SK-N-MC (cell line): ENCODE results near the gene CDH4.

Experiments used
- DNase-seq: peaks from one replicate; pipeline ENCODE4 v3.0.0-alpha.2; 2011; ENCODE audit warnings: low read depth, low spot score
- H3K27ac ChIP-seq: fragments of 200-600 bp; sonication (generic); 2 replicates; pipeline ENCODE4 v1.5.1; 2016; ENCODE audit warnings: mixed run types
- H3K36me3 ChIP-seq: fragments of 200-600 bp; sonication (generic); 2 replicates; pipeline ENCODE4 v1.6.1; 2017; ENCODE audit warnings: antibody characterized with exemption, low read length, mixed read lengths; ENCODE audit not compliant: insufficient read depth
- H3K4me3 ChIP-seq: fragments of 200-600 bp; sonication (generic); 2 replicates; pipeline ENCODE4 v1.5.1; 2016
- H3K9ac ChIP-seq: fragments of 200-600 bp; sonication (generic); 2 replicates; pipeline ENCODE4 v1.8.0; 2017; ENCODE audit warnings: mixed run types, mixed read lengths; ENCODE audit not compliant: insufficient read length
- H3K9me3 ChIP-seq: fragments of 200-600 bp; sonication (generic); 2 replicates; pipeline ENCODE4 v1.6.1; 2017; ENCODE audit warnings: low read depth, mild to moderate bottlenecking, antibody characterized with exemption, low read length, moderate library complexity, mixed read lengths
- EZH2 ChIP-seq: fragments of 200-600 bp; sonication (generic); IDR thresholded peaks from one replicate; pipeline ENCODE4 v1.6.1; 2017; ENCODE audit warnings: antibody characterized with exemption
- FOXP2 ChIP-seq: optimal IDR thresholded peaks from 2 replicates; pipeline ENCODE3; 2011; ENCODE audit warnings: mild to moderate bottlenecking, moderate library complexity; ENCODE audit not compliant: insufficient read depth; ENCODE audit errors: extremely low read length, control extremely low read depth
- POLR2AphosphoS5 ChIP-seq: IDR thresholded peaks from 2 replicates; pipeline ENCODE4 v1.6.1; 2012; ENCODE audit warnings: mild to moderate bottlenecking, low read depth, low read length, borderline replicate concordance

CDH4 gene

DNA sequence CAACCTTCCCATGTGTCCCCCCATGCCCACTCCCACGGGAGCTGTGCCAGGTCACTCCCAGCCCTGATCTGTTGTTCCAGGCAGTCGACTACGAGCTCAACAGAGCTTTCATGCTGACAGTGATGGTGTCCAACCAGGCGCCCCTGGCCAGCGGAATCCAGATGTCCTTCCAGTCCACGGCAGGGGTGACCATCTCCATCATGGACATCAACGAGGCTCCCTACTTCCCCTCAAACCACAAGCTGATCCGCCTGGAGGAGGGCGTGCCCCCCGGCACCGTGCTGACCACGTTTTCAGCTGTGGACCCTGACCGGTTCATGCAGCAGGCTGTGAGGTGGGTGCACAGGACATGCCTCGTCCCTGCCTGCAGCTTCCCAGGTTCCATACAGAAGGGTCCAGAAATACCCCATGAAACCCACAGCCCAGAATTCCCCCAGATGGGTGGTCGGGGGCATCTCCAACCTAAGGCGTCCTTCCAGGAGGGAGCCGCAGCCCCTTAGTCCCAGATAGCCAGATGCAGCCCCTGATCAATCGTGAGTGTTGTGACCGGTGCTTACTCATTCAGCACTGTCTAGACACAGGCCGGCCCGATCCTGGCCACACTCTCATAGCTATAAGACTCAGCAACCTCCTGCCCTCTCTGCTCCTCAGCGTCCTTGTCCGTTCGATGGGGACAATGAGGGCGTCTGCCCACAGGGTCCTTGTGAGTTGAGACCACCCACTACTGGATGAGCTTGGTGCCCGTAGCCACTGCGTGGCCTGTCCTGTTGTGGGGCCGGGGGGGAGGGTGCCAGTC is 671.5 kb downstream of the CDH4 start:
- no peak for DNase-seq
- TF ChIP-seq EZH2 = no peak
- no peak for TF ChIP-seq POLR2AphosphoS5
- no peak for TF ChIP-seq FOXP2
- no peak overlapping the region for H3K4me3 ChIP-seq
- no peaks in the 10 kb centered on the region for H3K36me3 ChIP-seq
- no peak overlapping the region for H3K9ac ChIP-seq
- no peaks in the 10 kb centered on the region for H3K9me3 ChIP-seq
- H3K27ac ChIP-seq = no peak overlapping the region

DNA sequence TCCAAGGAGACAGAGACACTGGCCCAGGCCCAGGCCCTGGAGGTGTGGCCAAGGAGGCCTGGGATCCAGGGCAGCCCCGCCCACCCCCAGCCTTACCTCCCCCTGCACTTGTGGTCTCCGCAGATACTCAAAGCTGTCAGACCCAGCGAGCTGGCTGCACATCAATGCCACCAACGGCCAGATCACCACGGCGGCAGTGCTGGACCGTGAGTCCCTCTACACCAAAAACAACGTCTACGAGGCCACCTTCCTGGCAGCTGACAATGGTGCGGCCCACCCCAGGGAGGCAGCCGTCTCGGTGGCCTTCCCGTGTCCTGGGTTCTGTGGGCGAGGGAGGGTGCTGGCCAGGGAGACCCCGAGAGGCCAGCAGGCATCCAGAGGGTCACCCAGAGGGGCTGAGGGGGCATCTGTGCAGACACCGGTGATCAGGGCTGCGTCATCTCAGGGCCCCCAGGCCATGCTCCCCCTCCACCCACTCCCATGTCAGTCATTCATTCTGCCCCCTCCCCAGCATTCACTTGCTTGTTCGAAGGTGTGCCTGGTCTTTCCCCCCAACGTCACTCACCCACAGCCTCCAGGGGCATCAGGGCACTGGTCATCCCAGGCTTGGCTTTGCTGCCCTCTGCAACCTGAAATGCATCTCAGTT is 672.3 kb downstream of the CDH4 start:
- Histone ChIP-seq H3K4me3 (no peak overlapping the region), H3K27ac (no peak overlapping the region), H3K36me3 (no peaks in the 10 kb centered on the region), H3K9ac (no peak overlapping the region), H3K9me3 (no peaks in the 10 kb centered on the region)
- TF ChIP-seq FOXP2 (no peak), POLR2AphosphoS5 (no peak), EZH2 (no peak)
- DNase-seq = no peak

DNA sequence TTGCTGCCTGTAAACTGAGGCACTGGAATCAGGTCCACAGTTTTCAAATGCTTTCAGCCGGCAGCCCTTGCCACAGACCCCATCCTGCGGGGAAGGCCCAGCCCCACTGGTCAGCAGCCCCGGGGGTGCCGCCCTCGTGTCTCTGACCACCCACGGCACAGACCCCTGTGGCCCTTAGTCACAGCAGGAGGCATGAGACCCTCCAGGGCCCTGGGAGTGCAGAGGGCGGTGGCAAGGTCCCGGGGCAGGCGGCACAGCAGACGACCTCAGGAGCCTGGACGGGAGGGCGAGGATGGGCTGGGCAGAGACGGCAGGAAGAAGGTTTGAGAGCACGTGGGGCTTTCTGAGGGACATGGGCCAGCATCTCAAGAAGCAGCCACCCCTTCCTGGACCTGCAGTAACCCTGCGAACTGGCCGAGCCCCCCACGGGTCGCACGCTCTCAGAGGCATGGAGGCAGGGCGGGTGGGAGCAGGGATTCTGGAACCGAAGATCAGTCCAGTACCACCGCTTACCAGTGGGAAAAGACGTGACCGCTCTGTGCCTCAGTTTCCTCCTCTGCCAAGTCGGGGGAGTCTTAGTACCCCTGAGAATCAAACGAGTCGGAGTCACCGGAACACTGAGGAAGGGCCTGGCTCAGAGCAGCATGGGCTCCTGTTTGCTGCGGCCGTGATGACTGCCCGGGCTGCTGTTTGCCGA is 672.9 kb downstream of the CDH4 start:
- H3K9me3 ChIP-seq = no peaks in the 10 kb centered on the region
- TF ChIP-seq FOXP2 = no peak
- TF ChIP-seq POLR2AphosphoS5 = no peak
- no peak for TF ChIP-seq EZH2
- no peak overlapping the region for H3K9ac ChIP-seq
- H3K4me3 ChIP-seq = no peak overlapping the region
- no peaks in the 10 kb centered on the region for H3K36me3 ChIP-seq
- no peak overlapping the region for H3K27ac ChIP-seq
- no peak for DNase-seq

DNA sequence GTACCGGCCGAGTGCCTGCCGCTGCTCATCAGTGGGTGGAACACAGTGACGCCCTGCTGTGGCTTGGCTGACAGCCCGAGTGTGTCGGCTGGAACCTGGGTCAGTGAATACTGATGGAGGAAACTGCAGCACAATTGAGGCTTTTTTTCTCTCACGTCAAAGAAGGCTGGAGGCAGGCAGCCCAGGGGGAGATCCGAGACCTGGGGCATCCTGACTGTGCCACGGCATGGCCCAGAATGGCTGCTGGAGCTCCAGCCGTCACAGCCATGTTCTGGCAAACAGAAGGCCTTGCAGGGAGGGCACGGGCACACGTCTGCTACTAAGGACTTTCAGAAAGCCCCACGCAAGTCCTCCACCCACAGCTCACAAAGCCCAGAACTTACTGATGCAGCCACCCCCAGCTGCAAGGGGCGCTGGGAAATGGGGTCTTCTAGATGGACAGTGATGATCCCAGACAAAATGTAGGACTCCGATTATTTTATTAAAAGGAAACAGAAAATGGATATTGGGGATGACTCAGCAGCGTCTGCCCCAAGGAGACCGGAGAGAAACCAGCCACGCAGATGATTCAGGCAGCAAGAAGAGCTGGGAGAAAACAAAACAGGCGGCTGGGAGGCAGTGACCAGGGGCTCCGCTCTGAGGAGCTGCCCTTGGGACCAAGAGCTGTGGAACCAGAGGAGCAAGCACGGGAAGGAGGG is 673.6 kb downstream of the CDH4 start:
- Histone ChIP-seq H3K36me3 (no peaks in the 10 kb centered on the region), H3K4me3 (no peak overlapping the region), H3K9ac (no peak overlapping the region), H3K9me3 (no peaks in the 10 kb centered on the region), H3K27ac (no peak overlapping the region)
- DNase-seq = no peak
- TF ChIP-seq EZH2 (no peak), POLR2AphosphoS5 (no peak), FOXP2 (no peak)

DNA sequence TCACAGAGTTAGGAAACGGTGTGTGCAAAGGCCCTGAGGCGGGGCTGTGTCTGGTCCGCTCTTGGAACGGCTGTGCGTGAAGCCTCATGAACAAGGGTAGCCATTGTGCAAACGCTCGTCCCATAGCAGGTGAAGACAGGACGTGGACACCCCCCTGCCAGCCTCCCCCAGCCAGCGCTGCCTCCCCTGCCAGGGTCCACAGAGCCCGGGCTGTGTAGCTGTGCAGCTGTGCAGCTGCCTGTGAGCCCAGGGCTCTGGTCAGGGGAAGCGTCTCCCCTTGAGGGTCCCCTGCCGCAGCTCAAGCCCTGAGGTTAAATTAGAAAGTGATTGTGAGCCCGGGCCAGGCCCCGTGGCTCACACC is 674.2 kb downstream of the CDH4 start:
- Histone ChIP-seq H3K9ac (no peak overlapping the region), H3K27ac (no peak overlapping the region), H3K4me3 (no peak overlapping the region), H3K9me3 (no peaks in the 10 kb centered on the region), H3K36me3 (no peaks in the 10 kb centered on the region)
- TF ChIP-seq FOXP2 = no peak
- no peak for TF ChIP-seq EZH2
- no peak for TF ChIP-seq POLR2AphosphoS5
- DNase-seq = no peak

DNA sequence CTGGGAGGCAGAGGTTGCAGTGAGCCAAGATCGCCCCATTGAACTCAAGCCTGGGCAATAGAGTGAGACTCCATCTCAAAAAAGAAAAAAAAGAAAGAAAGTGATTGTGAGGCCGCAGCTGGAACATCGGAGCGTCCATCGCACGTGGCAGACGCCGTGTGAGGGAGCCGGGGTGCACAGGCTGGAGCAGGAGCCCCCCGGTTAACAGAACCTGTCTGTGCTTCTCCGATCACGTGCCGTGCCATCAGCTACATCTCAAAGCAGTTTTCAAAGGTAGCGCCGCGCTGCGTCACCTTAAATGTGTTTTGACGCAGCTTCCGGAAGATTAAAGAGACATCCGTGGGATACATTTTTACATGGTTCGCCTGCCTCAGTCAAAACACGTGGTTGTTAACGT is 674.7 kb downstream of the CDH4 start:
- no peak for DNase-seq
- no peaks in the 10 kb centered on the region for H3K9me3 ChIP-seq
- TF ChIP-seq FOXP2 (no peak), POLR2AphosphoS5 (no peak), EZH2 (no peak)

DNA sequence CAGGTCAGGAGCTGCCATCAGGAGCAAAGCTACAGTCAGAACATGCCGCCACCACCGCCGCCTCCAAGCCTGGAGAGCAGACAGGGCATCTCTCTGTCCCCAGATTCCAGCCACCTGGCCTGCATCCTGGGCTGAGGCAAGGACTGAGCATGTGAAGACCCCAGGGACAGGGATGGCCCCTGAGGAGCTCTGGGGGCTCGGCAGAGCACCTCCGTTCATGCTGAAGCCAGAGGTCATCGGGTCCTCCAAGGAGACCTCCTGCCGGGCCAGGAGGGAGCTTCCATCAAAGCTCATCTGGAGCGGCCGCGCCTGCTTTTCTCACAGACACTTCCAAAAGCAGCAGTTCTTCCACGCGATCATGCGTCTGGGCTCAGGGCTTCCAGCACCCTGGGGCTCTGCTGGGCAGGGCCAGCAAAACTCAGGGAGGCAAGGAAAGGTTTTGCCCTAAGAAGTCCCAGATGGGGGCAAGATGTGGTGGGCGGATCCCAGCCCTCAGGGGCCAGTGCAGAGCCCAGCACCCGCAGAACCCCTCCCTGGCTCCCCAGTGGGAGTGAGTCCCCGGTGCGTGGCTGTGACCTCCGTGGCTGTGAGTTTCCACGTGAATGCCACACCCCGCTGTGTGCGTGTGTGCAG is 675.2 kb downstream of the CDH4 start:
- Histone ChIP-seq H3K4me3 (no peak overlapping the region), H3K9ac (no peak overlapping the region), H3K36me3 (no peaks in the 10 kb centered on the region), H3K9me3 (no peaks in the 10 kb centered on the region), H3K27ac (no peak overlapping the region)
- TF ChIP-seq EZH2 = no peak
- no peak for TF ChIP-seq POLR2AphosphoS5
- no peak for TF ChIP-seq FOXP2
- no peak for DNase-seq

More for the DNA sequence above, 674.7 kb downstream of the CDH4 start:
- H3K36me3 ChIP-seq = no peaks in the 10 kb centered on the region
- H3K4me3 ChIP-seq = no peak overlapping the region
- H3K9ac ChIP-seq = no peak overlapping the region
- no peak overlapping the region for H3K27ac ChIP-seq

DNA sequence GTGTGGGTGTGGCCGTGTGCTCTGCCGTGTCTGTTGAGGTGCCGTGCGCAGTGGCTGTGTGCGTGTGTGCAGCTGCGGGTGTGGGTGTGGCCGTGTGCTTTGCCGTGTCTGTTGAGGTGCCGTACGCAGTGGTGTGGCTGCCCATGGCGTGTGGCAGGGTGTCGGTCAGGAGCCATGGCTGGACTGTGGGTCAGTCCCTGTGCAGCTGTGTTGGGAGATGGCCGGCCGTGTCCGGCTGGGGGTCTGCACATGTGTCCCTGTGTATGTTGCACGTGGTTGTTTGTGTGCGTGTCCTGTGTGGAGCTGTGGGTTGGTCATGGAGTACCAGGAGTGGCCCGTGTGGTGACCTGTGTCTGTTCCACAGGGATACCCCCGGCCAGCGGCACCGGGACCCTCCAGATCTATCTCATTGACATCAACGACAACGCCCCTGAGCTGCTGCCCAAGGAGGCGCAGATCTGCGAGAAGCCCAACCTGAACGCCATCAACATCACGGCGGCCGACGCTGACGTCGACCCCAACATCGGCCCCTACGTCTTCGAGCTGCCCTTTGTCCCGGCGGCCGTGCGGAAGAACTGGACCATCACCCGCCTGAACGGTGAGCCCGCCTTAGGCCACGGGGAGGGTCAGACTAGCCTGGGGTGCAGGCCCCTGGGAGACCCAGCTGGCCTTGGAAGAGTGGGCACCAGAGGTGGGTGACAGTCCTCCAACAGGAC is 675.9 kb downstream of the CDH4 start:
- no peak for TF ChIP-seq EZH2
- TF ChIP-seq POLR2AphosphoS5 = no peak
- TF ChIP-seq FOXP2 = no peak
- no peak overlapping the region for H3K9ac ChIP-seq
- DNase-seq = no peak
- no peaks in the 10 kb centered on the region for H3K36me3 ChIP-seq
- no peak overlapping the region for H3K27ac ChIP-seq
- no peak overlapping the region for H3K4me3 ChIP-seq
- no peaks in the 10 kb centered on the region for H3K9me3 ChIP-seq
